ENCODE measurements around the gene CEP70.
"Not testable (repeated sequence)": the region's sequence is repeated elsewhere in the genome, so short reads cannot be mapped to it uniquely, and the experiment has no call there.

CEP70 gene

GRCh38 chr3:138497851-138498250 lies 96.2 kb downstream of the CEP70 start:
- Histone ChIP-seq H3K79me2 (ENCODE audit: control insufficient read depth, insufficient read depth, low read length) (no peaks in the 10 kb centered on the region), H3K9ac (ENCODE audit: low read length) (no peak overlapping the region), H3K27me3 (ENCODE audit: insufficient read depth, low read length, poor library complexity) (no peaks in the 10 kb centered on the region), H4K8ac (ENCODE audit: low read depth, low read length) (no peak overlapping the region), H4K5ac (ENCODE audit: low read length) (no peak overlapping the region), H3K4me2 (ENCODE audit: low read length) (no peak overlapping the region), H2BK120ac (ENCODE audit: low read depth, low read length) (no peak overlapping the region), H3K56ac (ENCODE audit: low read length) (no peak overlapping the region), H3K18ac (ENCODE audit: low read length) (no peak overlapping the region), H2AK5ac (ENCODE audit: low read length) (no peak overlapping the region), H3K79me1 (ENCODE audit: low read length) (no peaks in the 10 kb centered on the region), H3K36me3 (ENCODE audit: control insufficient read depth, insufficient read depth, low read length) (no peaks in the 10 kb centered on the region), H2BK15ac (replicated peaks; ENCODE audit: low read depth) (no peak overlapping the region), H3K27ac (ENCODE audit: low read depth, low read length) (no peak overlapping the region), H3K23ac (ENCODE audit: low read length) (no peak overlapping the region), H2BK5ac (ENCODE audit: low read length) (no peak overlapping the region), H3K4me1 (ENCODE audit: control insufficient read depth, low read depth, low read length) (no peaks in the 10 kb centered on the region), H3K4me3 (ENCODE audit: low read length) (no peak overlapping the region), H3K4ac (ENCODE audit: low read depth, low read length) (no peak overlapping the region)
- DNase-seq = no peak
- WGBS (ENCODE audit: extremely low coverage, insufficient coverage, low lambda C conversion rate) = no CpG with 5 or more reads among the region's 1 CpG

GRCh38 chr3:138497021-138497420 lies 97.0 kb downstream of the CEP70 start:
- no peak overlapping the region for H4K5ac ChIP-seq (ENCODE audit: low read length)
- no peaks in the 10 kb centered on the region for H3K79me2 ChIP-seq (ENCODE audit: control insufficient read depth, insufficient read depth, low read length)
- H3K36me3 ChIP-seq (ENCODE audit: control insufficient read depth, insufficient read depth, low read length) = no peaks in the 10 kb centered on the region
- no peak overlapping the region for H3K56ac ChIP-seq (ENCODE audit: low read length)
- H4K8ac ChIP-seq (ENCODE audit: low read depth, low read length) = no peak overlapping the region
- H3K27ac ChIP-seq (ENCODE audit: low read depth, low read length) = no peak overlapping the region
- H3K4me2 ChIP-seq (ENCODE audit: low read length) = no peak overlapping the region
- no peaks in the 10 kb centered on the region for H3K27me3 ChIP-seq (ENCODE audit: insufficient read depth, low read length, poor library complexity)
- H3K4ac ChIP-seq (ENCODE audit: low read depth, low read length) = no peak overlapping the region
- H3K23ac ChIP-seq (ENCODE audit: low read length) = no peak overlapping the region
- no peak for DNase-seq
- H2BK120ac ChIP-seq (ENCODE audit: low read depth, low read length) = no peak overlapping the region
- H3K4me1 ChIP-seq (ENCODE audit: control insufficient read depth, low read depth, low read length) = no peaks in the 10 kb centered on the region
- H3K79me1 ChIP-seq (ENCODE audit: low read length) = no peaks in the 10 kb centered on the region
- no peak overlapping the region for H2AK5ac ChIP-seq (ENCODE audit: low read length)
- H2BK15ac ChIP-seq (replicated peaks; ENCODE audit: low read depth) = no peak overlapping the region
- H3K4me3 ChIP-seq (ENCODE audit: low read length) = no peak overlapping the region
- no peak overlapping the region for H3K9ac ChIP-seq (ENCODE audit: low read length)
- H2BK5ac ChIP-seq (ENCODE audit: low read length) = no peak overlapping the region
- H3K18ac ChIP-seq (ENCODE audit: low read length) = no peak overlapping the region

GRCh38 chr3:138496436-138496835 lies 97.6 kb downstream of the CEP70 start:
- no peaks in the 10 kb centered on the region for H3K36me3 ChIP-seq (ENCODE audit: control insufficient read depth, insufficient read depth, low read length)
- H3K4me1 ChIP-seq (ENCODE audit: control insufficient read depth, low read depth, low read length) = no peaks in the 10 kb centered on the region
- H3K9ac ChIP-seq (ENCODE audit: low read length) = no peak overlapping the region
- H3K79me1 ChIP-seq (ENCODE audit: low read length) = no peaks in the 10 kb centered on the region
- no peak overlapping the region for H4K5ac ChIP-seq (ENCODE audit: low read length)
- WGBS (ENCODE audit: extremely low coverage, insufficient coverage, low lambda C conversion rate) = no CpG with 5 or more reads among the region's 2 CpGs
- H2AK5ac ChIP-seq (ENCODE audit: low read length) = no peak overlapping the region
- no peak overlapping the region for H2BK5ac ChIP-seq (ENCODE audit: low read length)
- H3K4me2 ChIP-seq (ENCODE audit: low read length) = no peak overlapping the region
- no peak overlapping the region for H3K56ac ChIP-seq (ENCODE audit: low read length)
- no peak overlapping the region for H3K18ac ChIP-seq (ENCODE audit: low read length)
- H3K4me3 ChIP-seq (ENCODE audit: low read length) = no peak overlapping the region
- no peak overlapping the region for H3K4ac ChIP-seq (ENCODE audit: low read depth, low read length)
- no peak overlapping the region for H3K23ac ChIP-seq (ENCODE audit: low read length)
- no peak overlapping the region for H2BK120ac ChIP-seq (ENCODE audit: low read depth, low read length)
- no peak overlapping the region for H4K8ac ChIP-seq (ENCODE audit: low read depth, low read length)
- H3K27me3 ChIP-seq (ENCODE audit: insufficient read depth, low read length, poor library complexity) = no peaks in the 10 kb centered on the region
- H3K27ac ChIP-seq (ENCODE audit: low read depth, low read length) = no peak overlapping the region
- no peaks in the 10 kb centered on the region for H3K79me2 ChIP-seq (ENCODE audit: control insufficient read depth, insufficient read depth, low read length)
- no peak for DNase-seq
- H2BK15ac ChIP-seq (replicated peaks; ENCODE audit: low read depth) = no peak overlapping the region

GRCh38 chr3:138495638-138496037 lies 98.4 kb downstream of the CEP70 start:
- H3K4me2 ChIP-seq (ENCODE audit: low read length); DNase-seq: not testable (repeated sequence)

GRCh38 chr3:138494607-138494929 lies 99.5 kb downstream of the CEP70 start:
- no peak overlapping the region for H2BK15ac ChIP-seq (replicated peaks; ENCODE audit: low read depth)
- H3K56ac ChIP-seq (ENCODE audit: low read length) = no peak overlapping the region
- no peaks in the 10 kb centered on the region for H3K79me1 ChIP-seq (ENCODE audit: low read length)
- no peak overlapping the region for H3K4me3 ChIP-seq (ENCODE audit: low read length)
- no peaks in the 10 kb centered on the region for H3K79me2 ChIP-seq (ENCODE audit: control insufficient read depth, insufficient read depth, low read length)
- no peaks in the 10 kb centered on the region for H3K27me3 ChIP-seq (ENCODE audit: insufficient read depth, low read length, poor library complexity)
- no peak overlapping the region for H3K4me2 ChIP-seq (ENCODE audit: low read length)
- no peak overlapping the region for H2BK120ac ChIP-seq (ENCODE audit: low read depth, low read length)
- no peak overlapping the region for H3K27ac ChIP-seq (ENCODE audit: low read depth, low read length)
- H3K9ac ChIP-seq (ENCODE audit: low read length) = no peak overlapping the region
- no peak overlapping the region for H2BK5ac ChIP-seq (ENCODE audit: low read length)
- no peak overlapping the region for H3K18ac ChIP-seq (ENCODE audit: low read length)
- no peak overlapping the region for H2AK5ac ChIP-seq (ENCODE audit: low read length)
- no peaks in the 10 kb centered on the region for H3K36me3 ChIP-seq (ENCODE audit: control insufficient read depth, insufficient read depth, low read length)
- no peak overlapping the region for H3K4ac ChIP-seq (ENCODE audit: low read depth, low read length)
- H3K4me1 ChIP-seq (ENCODE audit: control insufficient read depth, low read depth, low read length) = no peaks in the 10 kb centered on the region
- no peak overlapping the region for H4K5ac ChIP-seq (ENCODE audit: low read length)
- DNase-seq = no peak
- H3K23ac ChIP-seq (ENCODE audit: low read length) = no peak overlapping the region
- H4K8ac ChIP-seq (ENCODE audit: low read depth, low read length) = no peak overlapping the region

More at GRCh38 chr3:138495638-138496037, 98.4 kb downstream of the CEP70 start:
- H4K5ac ChIP-seq (ENCODE audit: low read length); H2BK15ac ChIP-seq (replicated peaks; ENCODE audit: low read depth); H3K18ac ChIP-seq (ENCODE audit: low read length); H2BK5ac ChIP-seq (ENCODE audit: low read length); H3K27ac ChIP-seq (ENCODE audit: low read depth, low read length); H2AK5ac ChIP-seq (ENCODE audit: low read length); H3K56ac ChIP-seq (ENCODE audit: low read length); H3K79me1 ChIP-seq (ENCODE audit: low read length); H3K36me3 ChIP-seq (ENCODE audit: control insufficient read depth, insufficient read depth, low read length); H3K27me3 ChIP-seq (ENCODE audit: insufficient read depth, low read length, poor library complexity); H3K79me2 ChIP-seq (ENCODE audit: control insufficient read depth, insufficient read depth, low read length); H2BK120ac ChIP-seq (ENCODE audit: low read depth, low read length); H3K4ac ChIP-seq (ENCODE audit: low read depth, low read length); H3K23ac ChIP-seq (ENCODE audit: low read length); H3K4me3 ChIP-seq (ENCODE audit: low read length); H3K9ac ChIP-seq (ENCODE audit: low read length); H3K4me1 ChIP-seq (ENCODE audit: control insufficient read depth, low read depth, low read length): not testable (repeated sequence)
- H4K8ac ChIP-seq (ENCODE audit: low read depth, low read length) = peak overlapping the region; percentile 28
- no CpG with 5 or more reads among the region's 3 CpGs for WGBS (ENCODE audit: extremely low coverage, insufficient coverage, low lambda C conversion rate)

GRCh38 chr3:138493804-138494606 lies 100.1 kb downstream of the CEP70 start:
- Histone ChIP-seq H2BK15ac (replicated peaks; ENCODE audit: low read depth) (no peak overlapping the region), H3K18ac (ENCODE audit: low read length) (no peak overlapping the region), H3K56ac (ENCODE audit: low read length) (no peak overlapping the region), H3K27ac (ENCODE audit: low read depth, low read length) (no peak overlapping the region), H3K4me1 (ENCODE audit: control insufficient read depth, low read depth, low read length) (no peaks in the 10 kb centered on the region), H3K79me1 (ENCODE audit: low read length) (no peaks in the 10 kb centered on the region), H3K36me3 (ENCODE audit: control insufficient read depth, insufficient read depth, low read length) (no peaks in the 10 kb centered on the region), H3K79me2 (ENCODE audit: control insufficient read depth, insufficient read depth, low read length) (no peaks in the 10 kb centered on the region), H3K23ac (ENCODE audit: low read length) (no peak overlapping the region), H3K4me3 (ENCODE audit: low read length) (no peak overlapping the region), H3K9ac (ENCODE audit: low read length) (no peak overlapping the region), H3K4me2 (ENCODE audit: low read length) (no peak overlapping the region), H4K5ac (ENCODE audit: low read length) (no peak overlapping the region), H2AK5ac (ENCODE audit: low read length) (no peak overlapping the region), H2BK5ac (ENCODE audit: low read length) (no peak overlapping the region), H3K27me3 (ENCODE audit: insufficient read depth, low read length, poor library complexity) (no peaks in the 10 kb centered on the region), H4K8ac (ENCODE audit: low read depth, low read length) (no peak overlapping the region), H3K4ac (ENCODE audit: low read depth, low read length) (no peak overlapping the region), H2BK120ac (ENCODE audit: low read depth, low read length) (no peak overlapping the region)
- DNase-seq = no peak
- no CpG with 5 or more reads among the region's 3 CpGs for WGBS (ENCODE audit: extremely low coverage, insufficient coverage, low lambda C conversion rate)

All from mesendoderm (in vitro differentiated cells).